Measurements from ENCODE around the gene LAMC1. TPM values are rescaled to one million over a fixed set of nuclear protein-coding genes. Genes with fewer than 3 reads are reported as not detected.

The LAMC1 gene
- total RNA-seq, 2 experiments from 2014 or later = not detected

DNA sequence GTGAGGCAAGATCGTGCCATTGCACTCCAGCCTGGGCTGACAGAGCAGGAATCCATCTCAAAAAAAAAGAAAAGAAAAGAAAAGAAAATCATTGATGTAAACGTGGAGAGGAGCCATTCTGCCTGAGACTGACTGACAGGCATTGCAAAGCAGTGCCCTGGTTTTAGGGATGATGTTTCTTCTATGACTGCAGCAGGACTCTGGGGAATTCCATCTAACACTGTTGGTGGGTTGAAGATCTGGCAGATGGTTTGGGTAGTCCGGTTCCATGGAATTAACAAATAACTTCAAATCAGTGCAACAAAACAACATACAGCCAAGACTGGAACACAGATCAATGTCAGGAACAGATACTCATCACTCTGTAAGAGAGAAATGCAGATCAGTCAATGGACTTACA, 145.1 kb downstream of the LAMC1 start:
- no peak for ATAC-seq (ENCODE audit: poor library complexity)
- DNase-seq = no peak
- Mint-ChIP-seq H3K9me3 (no peaks in the 10 kb centered on the region), H3K4me1 (ENCODE audit: low read depth) (no peaks in the 10 kb centered on the region), H3K4me3 (no peak overlapping the region), H3K27ac (no peak overlapping the region), H3K27me3 (peaks cover 6% of the 10 kb centered on the region), H3K36me3 (ENCODE audit: low read depth) (no peaks in the 10 kb centered on the region)
- TF ChIP-seq CTCF (IDR thresholded peaks at IDR 0.05) = no peak
- ChIA-PET POLR2A (no interaction called here), CTCF (no interaction called here)
- H3K27ac ChIP-seq (ENCODE audit: low read depth in 1 of 2, low read length in 2 of 2) = no peak overlapping the region
- no peaks in the 10 kb centered on the region for H3K9me3 ChIP-seq (ENCODE audit: control insufficient read depth in 1 of 2, insufficient read depth in 1 of 2, low read length in 2 of 2)
- H3K27me3 ChIP-seq (ENCODE audit: control insufficient read depth in 1 of 2, insufficient read depth in 2 of 2, low read length in 2 of 2) = no peaks in the 10 kb centered on the region
- H3K36me3 ChIP-seq (ENCODE audit: insufficient read depth, low read length) = no peaks in the 10 kb centered on the region
- H3K4me1 ChIP-seq (ENCODE audit: insufficient read depth, low read length) = no peaks in the 10 kb centered on the region
- intact Hi-C loops (cut with DNase I, micrococcal nuclease) = no loop called here
- no peak overlapping the region for H3K4me3 ChIP-seq (ENCODE audit: low read length)

GRCh38 chr1:183173828-183174227, 150.6 kb downstream of the LAMC1 start:
- POLR2A ChIA-PET = no interaction called here
- H3K36me3 ChIP-seq (ENCODE audit: insufficient read depth, low read length) = no peaks in the 10 kb centered on the region
- CTCF ChIA-PET = no interaction called here
- H3K9me3 Mint-ChIP-seq = no peaks in the 10 kb centered on the region
- no peaks in the 10 kb centered on the region for H3K4me1 ChIP-seq (ENCODE audit: insufficient read depth, low read length)
- no peak overlapping the region for H3K27ac Mint-ChIP-seq
- H3K27me3 ChIP-seq (ENCODE audit: control insufficient read depth in 1 of 2, insufficient read depth in 2 of 2, low read length in 2 of 2) = no peaks in the 10 kb centered on the region
- no peak for TF ChIP-seq CTCF (IDR thresholded peaks at IDR 0.05)
- no peak overlapping the region for H3K4me3 Mint-ChIP-seq
- intact Hi-C loops (cut with DNase I, micrococcal nuclease) = no loop called here
- no peak overlapping the region for H3K4me3 ChIP-seq (ENCODE audit: low read length)
- ATAC-seq (ENCODE audit: poor library complexity) = no peak
- no peak for DNase-seq
- H3K36me3 Mint-ChIP-seq (ENCODE audit: low read depth) = no peaks in the 10 kb centered on the region
- H3K27ac ChIP-seq (ENCODE audit: low read depth in 1 of 2, low read length in 2 of 2) = no peak overlapping the region
- no peaks in the 10 kb centered on the region for H3K4me1 Mint-ChIP-seq (ENCODE audit: low read depth)
- H3K27me3 Mint-ChIP-seq = no peaks in the 10 kb centered on the region
- H3K9me3 ChIP-seq (ENCODE audit: control insufficient read depth in 1 of 2, insufficient read depth in 1 of 2, low read length in 2 of 2) = no peaks in the 10 kb centered on the region

GRCh38 chr1:183175631-183176030, 152.4 kb downstream of the LAMC1 start:
- Mint-ChIP-seq H3K4me1 (ENCODE audit: low read depth) (peaks cover 5% of the 10 kb centered on the region), H3K9me3 (no peaks in the 10 kb centered on the region), H3K4me3 (no peak overlapping the region), H3K27ac (no peak overlapping the region), H3K36me3 (ENCODE audit: low read depth) (no peaks in the 10 kb centered on the region), H3K27me3 (no peaks in the 10 kb centered on the region)
- no peaks in the 10 kb centered on the region for H3K36me3 ChIP-seq (ENCODE audit: insufficient read depth, low read length)
- ATAC-seq (ENCODE audit: poor library complexity) = no peak
- H3K4me1 ChIP-seq (ENCODE audit: insufficient read depth, low read length) = peaks cover under 1% of the 10 kb centered on the region
- ChIA-PET CTCF (no interaction called here), POLR2A (no interaction called here)
- TF ChIP-seq CTCF (IDR thresholded peaks at IDR 0.05) = no peak
- H3K4me3 ChIP-seq (ENCODE audit: low read length) = no peak overlapping the region
- intact Hi-C loops (cut with DNase I, micrococcal nuclease) = no loop called here
- H3K9me3 ChIP-seq (ENCODE audit: control insufficient read depth in 1 of 2, insufficient read depth in 1 of 2, low read length in 2 of 2) = no peaks in the 10 kb centered on the region
- H3K27ac ChIP-seq (ENCODE audit: low read depth in 1 of 2, low read length in 2 of 2) = no peak overlapping the region
- DNase-seq = no peak
- H3K27me3 ChIP-seq (ENCODE audit: control insufficient read depth in 1 of 2, insufficient read depth in 2 of 2, low read length in 2 of 2) = no peaks in the 10 kb centered on the region

All from CD4-positive, alpha-beta T cell (primary cell).